ENCODE data around the gene HOXC10.

DNA sequence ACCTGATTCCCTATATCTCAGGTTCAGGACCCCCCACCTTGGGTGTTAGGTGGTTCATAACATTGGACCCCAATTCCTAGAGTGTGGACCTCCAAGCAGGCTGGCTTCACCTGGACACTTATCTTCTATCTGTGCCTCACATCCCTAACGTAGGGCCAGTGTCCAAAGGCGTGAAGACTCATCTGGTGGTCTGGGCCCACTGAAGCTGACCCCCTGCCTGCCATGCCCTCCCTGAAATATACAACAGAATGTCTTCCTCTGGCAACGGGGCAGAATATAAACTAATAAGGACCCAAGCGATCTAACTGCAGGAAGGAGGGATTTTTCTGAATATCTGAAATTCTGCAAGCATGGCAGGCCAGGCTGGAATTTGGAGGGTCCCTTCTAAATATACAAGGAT, 40.7 kb upstream of the HOXC10 start:
- TF ChIP-seq, protein P1, sequence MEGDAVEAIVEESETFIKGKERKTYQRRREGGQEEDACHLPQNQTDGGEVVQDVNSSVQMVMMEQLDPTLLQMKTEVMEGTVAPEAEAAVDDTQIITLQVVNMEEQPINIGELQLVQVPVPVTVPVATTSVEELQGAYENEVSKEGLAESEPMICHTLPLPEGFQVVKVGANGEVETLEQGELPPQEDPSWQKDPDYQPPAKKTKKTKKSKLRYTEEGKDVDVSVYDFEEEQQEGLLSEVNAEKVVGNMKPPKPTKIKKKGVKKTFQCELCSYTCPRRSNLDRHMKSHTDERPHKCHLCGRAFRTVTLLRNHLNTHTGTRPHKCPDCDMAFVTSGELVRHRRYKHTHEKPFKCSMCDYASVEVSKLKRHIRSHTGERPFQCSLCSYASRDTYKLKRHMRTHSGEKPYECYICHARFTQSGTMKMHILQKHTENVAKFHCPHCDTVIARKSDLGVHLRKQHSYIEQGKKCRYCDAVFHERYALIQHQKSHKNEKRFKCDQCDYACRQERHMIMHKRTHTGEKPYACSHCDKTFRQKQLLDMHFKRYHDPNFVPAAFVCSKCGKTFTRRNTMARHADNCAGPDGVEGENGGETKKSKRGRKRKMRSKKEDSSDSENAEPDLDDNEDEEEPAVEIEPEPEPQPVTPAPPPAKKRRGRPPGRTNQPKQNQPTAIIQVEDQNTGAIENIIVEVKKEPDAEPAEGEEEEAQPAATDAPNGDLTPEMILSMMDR (IDR thresholded peaks at IDR 0.05 in 2 of 3, conservative IDR thresholded peaks at IDR 0.05 in 1 of 3; ENCODE audit: borderline replicate concordance in 1 of 3, insufficient read depth in 1 of 3, low read depth in 2 of 3, low read length in 2 of 3): no peak
- TF ChIP-seq POLR2A (IDR thresholded peaks at IDR 0.05; ENCODE audit: borderline replicate concordance, extremely low read depth, insufficient read depth, insufficient read length) (no peak), YY1 (IDR thresholded peaks at IDR 0.05; ENCODE audit: extremely low read depth, insufficient replicate concordance, low read depth, low read length) (no peak), EZH2 (IDR thresholded peaks at IDR 0.05) (no peak), SIN3A (IDR thresholded peaks at IDR 0.05; ENCODE audit: low read depth) (no peak), POLR2AphosphoS5 (IDR thresholded peaks at IDR 0.05; ENCODE audit: low read depth, low read length) (no peak), CEBPB (IDR thresholded peaks at IDR 0.05; ENCODE audit: low read depth) (no peak)
- TF ChIP-seq, protein P2, sequence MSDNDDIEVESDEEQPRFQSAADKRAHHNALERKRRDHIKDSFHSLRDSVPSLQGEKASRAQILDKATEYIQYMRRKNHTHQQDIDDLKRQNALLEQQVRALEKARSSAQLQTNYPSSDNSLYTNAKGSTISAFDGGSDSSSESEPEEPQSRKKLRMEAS (IDR thresholded peaks at IDR 0.05): no peak
- TF ChIP-seq, protein P3, sequence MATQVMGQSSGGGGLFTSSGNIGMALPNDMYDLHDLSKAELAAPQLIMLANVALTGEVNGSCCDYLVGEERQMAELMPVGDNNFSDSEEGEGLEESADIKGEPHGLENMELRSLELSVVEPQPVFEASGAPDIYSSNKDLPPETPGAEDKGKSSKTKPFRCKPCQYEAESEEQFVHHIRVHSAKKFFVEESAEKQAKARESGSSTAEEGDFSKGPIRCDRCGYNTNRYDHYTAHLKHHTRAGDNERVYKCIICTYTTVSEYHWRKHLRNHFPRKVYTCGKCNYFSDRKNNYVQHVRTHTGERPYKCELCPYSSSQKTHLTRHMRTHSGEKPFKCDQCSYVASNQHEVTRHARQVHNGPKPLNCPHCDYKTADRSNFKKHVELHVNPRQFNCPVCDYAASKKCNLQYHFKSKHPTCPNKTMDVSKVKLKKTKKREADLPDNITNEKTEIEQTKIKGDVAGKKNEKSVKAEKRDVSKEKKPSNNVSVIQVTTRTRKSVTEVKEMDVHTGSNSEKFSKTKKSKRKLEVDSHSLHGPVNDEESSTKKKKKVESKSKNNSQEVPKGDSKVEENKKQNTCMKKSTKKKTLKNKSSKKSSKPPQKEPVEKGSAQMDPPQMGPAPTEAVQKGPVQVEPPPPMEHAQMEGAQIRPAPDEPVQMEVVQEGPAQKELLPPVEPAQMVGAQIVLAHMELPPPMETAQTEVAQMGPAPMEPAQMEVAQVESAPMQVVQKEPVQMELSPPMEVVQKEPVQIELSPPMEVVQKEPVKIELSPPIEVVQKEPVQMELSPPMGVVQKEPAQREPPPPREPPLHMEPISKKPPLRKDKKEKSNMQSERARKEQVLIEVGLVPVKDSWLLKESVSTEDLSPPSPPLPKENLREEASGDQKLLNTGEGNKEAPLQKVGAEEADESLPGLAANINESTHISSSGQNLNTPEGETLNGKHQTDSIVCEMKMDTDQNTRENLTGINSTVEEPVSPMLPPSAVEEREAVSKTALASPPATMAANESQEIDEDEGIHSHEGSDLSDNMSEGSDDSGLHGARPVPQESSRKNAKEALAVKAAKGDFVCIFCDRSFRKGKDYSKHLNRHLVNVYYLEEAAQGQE (IDR thresholded peaks at IDR 0.05; ENCODE audit: low read depth): no peak
